SK-N-SH treated with all-trans-retinoic acid at 6 μM for 48 hours (cell line): Measurements from ENCODE around the gene ANKDD1B.

Source experiments
- ATAC-seq: fragments of 200-7000 bp; cut with Tn5 transposase; 3 replicates; pipeline ENCODE4 v1.9.1; 2020; ENCODE audit warnings: mild to moderate bottlenecking, moderate library complexity
- BACH2 ChIP-seq: fragments of 250-450 bp; sonication (Bioruptor Pico); IDR thresholded peaks from 2 replicates; pipeline ENCODE4 v1.9.0; 2021; ENCODE audit warnings: mild to moderate bottlenecking, borderline replicate concordance
- CSDC2 ChIP-seq: fragments of 250-450 bp; sonication (Bioruptor Pico); IDR thresholded peaks from 2 replicates; pipeline ENCODE4 v1.5.0; 2020; ENCODE audit warnings: mild to moderate bottlenecking, moderate library complexity
- OSR1 ChIP-seq: fragments of 250-450 bp; sonication (Bioruptor Pico); IDR thresholded peaks from 2 replicates; pipeline ENCODE4 v1.8.0; 2022; ENCODE audit warnings: moderate library complexity, mild to moderate bottlenecking, inconsistent platforms
- RARB ChIP-seq: fragments of 250-450 bp; sonication (Bioruptor Pico); IDR thresholded peaks from 2 replicates; pipeline ENCODE4 v1.8.0; 2021; ENCODE audit warnings: mild to moderate bottlenecking, moderate library complexity
- TCF4 ChIP-seq: fragments of 250-450 bp; sonication (Bioruptor Pico); IDR thresholded peaks from 2 replicates; pipeline ENCODE4 v1.8.0; 2021; ENCODE audit warnings: mild to moderate bottlenecking, moderate library complexity, borderline replicate concordance
- ZFP3 ChIP-seq: fragments of 250-450 bp; sonication (Bioruptor Pico); IDR thresholded peaks from 2 replicates; pipeline ENCODE4 v1.5.0; 2020; ENCODE audit warnings: mild to moderate bottlenecking, moderate library complexity
- ZFP30 ChIP-seq: fragments of 450-650 bp; formaldehyde crosslinking; IDR thresholded peaks from 2 replicates; pipeline ENCODE4 v1.5.0; 2022; ENCODE audit warnings: mild to moderate bottlenecking, moderate library complexity
- ZNF70 ChIP-seq: fragments of 450-650 bp; formaldehyde crosslinking; IDR thresholded peaks from 2 replicates; pipeline ENCODE4 v1.5.0; 2020; ENCODE audit warnings: mild to moderate bottlenecking, moderate library complexity
- ZNF8 ChIP-seq: fragments of 450-650 bp; formaldehyde crosslinking; IDR thresholded peaks from 2 replicates; pipeline ENCODE4 v1.5.0; 2020; ENCODE audit warnings: mild to moderate bottlenecking, moderate library complexity
- TF ChIP-seq, protein P1 (sequence below): fragments of 250-450 bp; sonication (Bioruptor Pico); IDR thresholded peaks from 2 replicates; pipeline ENCODE4 v1.5.1; 2020; ENCODE audit warnings: low read depth, mild to moderate bottlenecking, moderate library complexity
- TF ChIP-seq, protein P2 (sequence below): fragments of 250-450 bp; sonication (Bioruptor Pico); IDR thresholded peaks from 2 replicates; pipeline ENCODE4 v1.8.0; 2021; ENCODE audit warnings: low read depth, mild to moderate bottlenecking, moderate library complexity, borderline replicate concordance
- TF ChIP-seq, protein P3 (sequence below): fragments of 250-450 bp; sonication (Bioruptor Pico); IDR thresholded peaks from 2 replicates; pipeline ENCODE4 v1.5.0; 2020; ENCODE audit warnings: mild to moderate bottlenecking, moderate library complexity
- TF ChIP-seq, protein P4 (sequence below): fragments of 250-450 bp; sonication (Bioruptor Pico); IDR thresholded peaks from 2 replicates; pipeline ENCODE4 v1.5.1; 2021; ENCODE audit warnings: mild to moderate bottlenecking, moderate library complexity
- TF ChIP-seq, protein P5 (sequence below): fragments of 250-450 bp; sonication (Bioruptor Pico); IDR thresholded peaks from 2 replicates; pipeline ENCODE4 v1.8.0; 2020; ENCODE audit warnings: mild to moderate bottlenecking, moderate library complexity, borderline replicate concordance

Gene ANKDD1B

DNA sequence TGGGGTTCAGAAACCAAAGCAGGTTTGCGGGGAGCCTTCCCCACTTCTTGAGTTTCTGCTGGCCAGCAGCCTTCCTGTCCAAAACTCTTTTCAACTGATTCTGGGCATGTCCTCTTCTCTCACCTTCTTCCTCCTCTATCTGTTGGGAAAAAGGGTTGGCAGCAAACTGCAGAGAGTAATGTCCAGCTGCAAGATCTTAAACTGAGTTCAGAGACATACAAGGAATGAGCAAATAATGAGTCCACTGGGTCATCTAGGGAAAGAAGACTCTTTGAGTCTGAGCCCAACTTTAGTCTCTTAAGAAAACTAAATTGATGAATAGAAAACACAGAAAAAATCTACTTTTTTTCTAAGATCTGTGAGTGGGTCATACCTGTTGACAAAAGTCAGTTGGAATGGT lies 16.5 kb downstream of the ANKDD1B start:
- TF ChIP-seq ZFP30 (CRISPR knock-in tag) (no peak), ZNF8 (CRISPR knock-in tag) (no peak)
- no peak for ATAC-seq

DNA sequence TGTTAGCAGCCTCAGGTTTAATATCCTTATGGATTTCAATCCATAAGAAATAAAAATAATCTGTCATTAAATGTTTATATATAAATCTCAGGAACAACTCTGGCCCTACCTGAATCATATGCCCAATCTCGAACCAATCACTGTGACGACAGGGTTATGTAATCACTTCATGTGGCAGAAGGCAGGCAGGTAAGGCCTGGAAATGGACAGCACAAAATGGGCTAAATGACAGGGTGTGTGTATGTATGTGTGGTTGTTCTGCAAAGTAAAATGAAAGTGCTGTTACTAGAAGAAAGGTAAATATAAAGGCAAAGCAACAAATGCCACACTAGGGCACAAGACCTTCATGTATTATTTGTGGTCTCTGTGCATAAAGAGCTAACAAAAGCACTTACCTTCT lies 19.6 kb downstream of the ANKDD1B start:
- ATAC-seq = no peak
- TF ChIP-seq, protein P1, sequence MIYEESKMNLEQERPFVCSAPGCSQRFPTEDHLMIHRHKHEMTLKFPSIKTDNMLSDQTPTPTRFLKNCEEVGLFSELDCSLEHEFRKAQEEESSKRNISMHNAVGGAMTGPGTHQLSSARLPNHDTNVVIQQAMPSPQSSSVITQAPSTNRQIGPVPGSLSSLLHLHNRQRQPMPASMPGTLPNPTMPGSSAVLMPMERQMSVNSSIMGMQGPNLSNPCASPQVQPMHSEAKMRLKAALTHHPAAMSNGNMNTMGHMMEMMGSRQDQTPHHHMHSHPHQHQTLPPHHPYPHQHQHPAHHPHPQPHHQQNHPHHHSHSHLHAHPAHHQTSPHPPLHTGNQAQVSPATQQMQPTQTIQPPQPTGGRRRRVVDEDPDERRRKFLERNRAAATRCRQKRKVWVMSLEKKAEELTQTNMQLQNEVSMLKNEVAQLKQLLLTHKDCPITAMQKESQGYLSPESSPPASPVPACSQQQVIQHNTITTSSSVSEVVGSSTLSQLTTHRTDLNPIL (CRISPR knock-in tag) = no peak
- TF ChIP-seq ZFP30 (CRISPR knock-in tag) (no peak), TCF4 (CRISPR knock-in tag) (no peak), CSDC2 (CRISPR knock-in tag) (no peak), RARB (CRISPR knock-in tag) (no peak), ZNF8 (CRISPR knock-in tag) (no peak)
- TF ChIP-seq, protein P2, sequence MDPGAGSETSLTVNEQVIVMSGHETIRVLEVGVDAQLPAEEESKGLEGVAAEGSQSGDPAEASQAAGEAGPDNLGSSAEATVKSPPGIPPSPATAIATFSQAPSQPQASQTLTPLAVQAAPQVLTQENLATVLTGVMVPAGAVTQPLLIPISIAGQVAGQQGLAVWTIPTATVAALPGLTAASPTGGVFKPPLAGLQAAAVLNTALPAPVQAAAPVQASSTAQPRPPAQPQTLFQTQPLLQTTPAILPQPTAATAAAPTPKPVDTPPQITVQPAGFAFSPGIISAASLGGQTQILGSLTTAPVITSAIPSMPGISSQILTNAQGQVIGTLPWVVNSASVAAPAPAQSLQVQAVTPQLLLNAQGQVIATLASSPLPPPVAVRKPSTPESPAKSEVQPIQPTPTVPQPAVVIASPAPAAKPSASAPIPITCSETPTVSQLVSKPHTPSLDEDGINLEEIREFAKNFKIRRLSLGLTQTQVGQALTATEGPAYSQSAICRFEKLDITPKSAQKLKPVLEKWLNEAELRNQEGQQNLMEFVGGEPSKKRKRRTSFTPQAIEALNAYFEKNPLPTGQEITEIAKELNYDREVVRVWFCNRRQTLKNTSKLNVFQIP = no peak
- TF ChIP-seq, protein P3, sequence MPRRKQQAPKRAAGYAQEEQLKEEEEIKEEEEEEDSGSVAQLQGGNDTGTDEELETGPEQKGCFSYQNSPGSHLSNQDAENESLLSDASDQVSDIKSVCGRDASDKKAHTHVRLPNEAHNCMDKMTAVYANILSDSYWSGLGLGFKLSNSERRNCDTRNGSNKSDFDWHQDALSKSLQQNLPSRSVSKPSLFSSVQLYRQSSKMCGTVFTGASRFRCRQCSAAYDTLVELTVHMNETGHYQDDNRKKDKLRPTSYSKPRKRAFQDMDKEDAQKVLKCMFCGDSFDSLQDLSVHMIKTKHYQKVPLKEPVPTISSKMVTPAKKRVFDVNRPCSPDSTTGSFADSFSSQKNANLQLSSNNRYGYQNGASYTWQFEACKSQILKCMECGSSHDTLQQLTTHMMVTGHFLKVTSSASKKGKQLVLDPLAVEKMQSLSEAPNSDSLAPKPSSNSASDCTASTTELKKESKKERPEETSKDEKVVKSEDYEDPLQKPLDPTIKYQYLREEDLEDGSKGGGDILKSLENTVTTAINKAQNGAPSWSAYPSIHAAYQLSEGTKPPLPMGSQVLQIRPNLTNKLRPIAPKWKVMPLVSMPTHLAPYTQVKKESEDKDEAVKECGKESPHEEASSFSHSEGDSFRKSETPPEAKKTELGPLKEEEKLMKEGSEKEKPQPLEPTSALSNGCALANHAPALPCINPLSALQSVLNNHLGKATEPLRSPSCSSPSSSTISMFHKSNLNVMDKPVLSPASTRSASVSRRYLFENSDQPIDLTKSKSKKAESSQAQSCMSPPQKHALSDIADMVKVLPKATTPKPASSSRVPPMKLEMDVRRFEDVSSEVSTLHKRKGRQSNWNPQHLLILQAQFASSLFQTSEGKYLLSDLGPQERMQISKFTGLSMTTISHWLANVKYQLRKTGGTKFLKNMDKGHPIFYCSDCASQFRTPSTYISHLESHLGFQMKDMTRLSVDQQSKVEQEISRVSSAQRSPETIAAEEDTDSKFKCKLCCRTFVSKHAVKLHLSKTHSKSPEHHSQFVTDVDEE (CRISPR knock-in tag) = no peak

DNA sequence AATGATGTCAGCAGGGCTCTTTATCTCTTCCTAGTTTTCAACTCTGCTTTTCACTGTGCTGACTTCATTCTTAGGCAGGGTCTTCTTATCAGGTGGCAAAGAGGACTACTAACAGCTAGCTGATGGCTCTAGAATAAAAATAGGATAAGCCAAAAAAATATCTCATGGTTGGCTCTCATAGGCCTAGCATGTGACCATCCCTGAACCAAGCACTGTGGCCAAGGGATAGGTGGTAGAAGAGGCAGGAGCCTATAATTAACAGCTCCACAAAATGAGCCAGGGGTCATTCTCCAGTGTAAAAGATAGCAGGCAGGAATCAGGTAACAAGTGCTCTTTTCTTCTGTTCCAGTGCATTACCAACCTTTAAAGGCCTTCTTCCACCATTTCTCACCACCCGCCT lies 21.1 kb downstream of the ANKDD1B start:
- no peak for ATAC-seq
- TF ChIP-seq ZNF70 (CRISPR knock-in tag) (no peak), BACH2 (no peak), OSR1 (no peak), CSDC2 (CRISPR knock-in tag) (no peak)
- TF ChIP-seq, protein P4, sequence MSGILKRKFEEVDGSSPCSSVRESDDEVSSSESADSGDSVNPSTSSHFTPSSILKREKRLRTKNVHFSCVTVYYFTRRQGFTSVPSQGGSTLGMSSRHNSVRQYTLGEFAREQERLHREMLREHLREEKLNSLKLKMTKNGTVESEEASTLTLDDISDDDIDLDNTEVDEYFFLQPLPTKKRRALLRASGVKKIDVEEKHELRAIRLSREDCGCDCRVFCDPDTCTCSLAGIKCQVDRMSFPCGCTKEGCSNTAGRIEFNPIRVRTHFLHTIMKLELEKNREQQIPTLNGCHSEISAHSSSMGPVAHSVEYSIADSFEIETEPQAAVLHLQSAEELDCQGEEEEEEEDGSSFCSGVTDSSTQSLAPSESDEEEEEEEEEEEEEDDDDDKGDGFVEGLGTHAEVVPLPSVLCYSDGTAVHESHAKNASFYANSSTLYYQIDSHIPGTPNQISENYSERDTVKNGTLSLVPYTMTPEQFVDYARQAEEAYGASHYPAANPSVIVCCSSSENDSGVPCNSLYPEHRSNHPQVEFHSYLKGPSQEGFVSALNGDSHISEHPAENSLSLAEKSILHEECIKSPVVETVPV (CRISPR knock-in tag) = no peak
- TF ChIP-seq, protein P2 = no peak

DNA sequence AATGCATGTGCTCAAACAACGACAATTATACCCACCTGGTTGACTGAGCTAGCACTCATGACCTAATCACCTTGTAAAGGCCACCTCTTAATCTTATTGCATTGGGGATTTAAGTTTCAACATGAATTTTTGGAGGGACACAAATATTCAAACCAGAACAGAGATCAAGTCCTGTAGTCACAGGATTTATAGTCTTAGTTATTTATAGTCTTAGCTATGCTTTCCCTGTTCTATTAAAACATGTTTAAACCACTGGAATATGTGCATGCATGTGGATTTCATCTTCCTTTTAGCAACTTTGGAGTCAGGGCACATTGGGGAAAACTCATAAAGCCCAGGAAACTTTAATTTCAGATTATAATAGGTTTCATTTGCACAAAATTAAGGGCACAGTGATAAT lies 26.7 kb downstream of the ANKDD1B start:
- TF ChIP-seq, protein P2 = no peak
- TF ChIP-seq ZFP3 (no peak), BACH2 (no peak), ZFP30 (CRISPR knock-in tag) (no peak)
- TF ChIP-seq, protein P5, sequence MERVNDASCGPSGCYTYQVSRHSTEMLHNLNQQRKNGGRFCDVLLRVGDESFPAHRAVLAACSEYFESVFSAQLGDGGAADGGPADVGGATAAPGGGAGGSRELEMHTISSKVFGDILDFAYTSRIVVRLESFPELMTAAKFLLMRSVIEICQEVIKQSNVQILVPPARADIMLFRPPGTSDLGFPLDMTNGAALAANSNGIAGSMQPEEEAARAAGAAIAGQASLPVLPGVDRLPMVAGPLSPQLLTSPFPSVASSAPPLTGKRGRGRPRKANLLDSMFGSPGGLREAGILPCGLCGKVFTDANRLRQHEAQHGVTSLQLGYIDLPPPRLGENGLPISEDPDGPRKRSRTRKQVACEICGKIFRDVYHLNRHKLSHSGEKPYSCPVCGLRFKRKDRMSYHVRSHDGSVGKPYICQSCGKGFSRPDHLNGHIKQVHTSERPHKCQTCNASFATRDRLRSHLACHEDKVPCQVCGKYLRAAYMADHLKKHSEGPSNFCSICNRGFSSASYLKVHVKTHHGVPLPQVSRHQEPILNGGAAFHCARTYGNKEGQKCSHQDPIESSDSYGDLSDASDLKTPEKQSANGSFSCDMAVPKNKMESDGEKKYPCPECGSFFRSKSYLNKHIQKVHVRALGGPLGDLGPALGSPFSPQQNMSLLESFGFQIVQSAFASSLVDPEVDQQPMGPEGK = no peak
- TF ChIP-seq, protein P1 (CRISPR knock-in tag) = no peak
- ATAC-seq = no peak
